Mucosa of gallbladder (tissue), 1 donor: Measurements from ENCODE around the gene NKG7. TPM values are rescaled to one million over a fixed set of nuclear protein-coding genes. Genes with fewer than 3 reads are reported as not detected.
A peak's percentile ranks its signal among the peaks of the same experiment; 100 is the strongest.

ENCODE experiments used
- DNase-seq: peaks from one replicate; pipeline ENCODE4 v3.0.0-alpha.2; 2020; ENCODE audit warnings: low spot score
- total RNA-seq: library from RNA; stranded (reverse); gene quantifications from one replicate; pipeline ENCODE4 v1.2.1, GENCODE V29; 2021
- donor health status: DM: no; HTN: no; CAD: no.

Gene NKG7
- total RNA-seq, 1 donor from 2014 or later, result 7.4 TPM

- no peak for DNase-seq
Observed at GRCh38 chr19:51391073-51391611, 18.7 kb upstream of the NKG7 start.

GRCh38 chr19:51389143-51389542, 16.7 kb upstream of the NKG7 start:
- DNase-seq, result no peak

- DNase-seq, result no peak
Observed at GRCh38 chr19:51387924-51388389, 15.5 kb upstream of the NKG7 start, which contains the start of gene LIM2. LIM2 (minus strand) TSS chr19:51387974; CDS start chr19:51387443, 531 bp downstream.

GRCh38 chr19:51386882-51387520, 14.5 kb upstream of the NKG7 start:
- no peak for DNase-seq

- DNase-seq, result no peak
Observed at GRCh38 chr19:51382004-51382403, 9.6 kb upstream of the NKG7 start.

GRCh38 chr19:51380379-51380778, 7.9 kb upstream of the NKG7 start:
- no peak for DNase-seq

- no peak for DNase-seq
Observed at GRCh38 chr19:51377422-51377821, 5.0 kb upstream of the NKG7 start.

GRCh38 chr19:51375504-51376221, 3.2 kb upstream of the NKG7 start:
- no peak for DNase-seq

- no peak for DNase-seq
Observed at GRCh38 chr19:51372021-51372648, 319 bp downstream of the NKG7 start.

- no peak for DNase-seq
Observed at GRCh38 chr19:51371186-51371690, 1.2 kb downstream of the NKG7 start.

- no peak for DNase-seq
Observed at GRCh38 chr19:51370230-51370629, 2.2 kb downstream of the NKG7 start.

GRCh38 chr19:51368366-51369282, 3.8 kb downstream of the NKG7 start, which contains the start of gene CLDND2:
CLDND2 (minus strand) TSS chr19:51369003; CDS start chr19:51368577, 426 bp downstream.
- no peak for DNase-seq

- peak; percentile 99 for DNase-seq
Observed at GRCh38 chr19:51367565-51368365, 4.7 kb downstream of the NKG7 start.

GRCh38 chr19:51367255-51367564, 5.2 kb downstream of the NKG7 start:
- no peak for DNase-seq

- peak; percentile 98 for DNase-seq
Observed at GRCh38 chr19:51366389-51367254, 5.8 kb downstream of the NKG7 start.

GRCh38 chr19:51365965-51366388, 6.5 kb downstream of the NKG7 start, which contains the start of gene ETFB:
ETFB (minus strand) TSS chr19:51366388; CDS start chr19:51366326, 62 bp downstream.
- no peak for DNase-seq

- peak; percentile 30 for DNase-seq
Observed at GRCh38 chr19:51365211-51365964, 7.1 kb downstream of the NKG7 start.
